ENCODE results near the gene IFNAR1. TPM values are rescaled to one million over a fixed set of nuclear protein-coding genes. Genes with fewer than 3 reads are reported as not detected.

The IFNAR1 gene
- total RNA-seq, result 10 to 100 TPM; 32.5 to 63.7 TPM
- polyA plus RNA-seq (ENCODE audit: insufficient read length in 2 of 2), result 10 to 100 TPM; 41.7 to 45.7 TPM
- long read RNA-seq, donor 1, full-length matches to known transcripts, result 7 of 12 reads
- long read RNA-seq, donor 1, partial matches to known transcripts, result 5 of 12 reads
- long read RNA-seq, donor 1, other reads (novel, unspliced or antisense), result 0 of 12 reads
- long read RNA-seq, donor 2, partial matches to known transcripts, result 11 of 11 reads
- long read RNA-seq, donor 2, other reads (novel, unspliced or antisense), result 0 of 11 reads
- long read RNA-seq, donor 3, full-length matches to known transcripts, result 3 of 3 reads
- long read RNA-seq, donor 3, partial matches to known transcripts, result 0 of 3 reads
- long read RNA-seq, donor 3, other reads (novel, unspliced or antisense), result 0 of 3 reads
- long read RNA-seq, donor 4, full-length matches to known transcripts, result 8 of 17 reads
- long read RNA-seq, donor 4, partial matches to known transcripts, result 9 of 17 reads
- long read RNA-seq, donor 4, other reads (novel, unspliced or antisense), result 0 of 17 reads

GRCh38 chr21:33324291-33325221, at the start of gene IFNAR1:
Gene IFNAR1 (plus strand): TSS chr21:33324970. CDS start chr21:33325056, 86 bp downstream.
- H3K4me1 ChIP-seq (ENCODE audit: control insufficient read depth, insufficient read depth, low read length), result peaks cover 4% of the 10 kb centered on the region
- peak within 1 kb of the TSS; percentile 99 for H3K27ac ChIP-seq (ENCODE audit: low read depth, low read length)
- H3K27me3 ChIP-seq (ENCODE audit: control insufficient read depth, insufficient read depth, low read length), result no peaks in the 10 kb centered on the region
- peak; percentile 94 to 100 (median 98) for DNase-seq (ENCODE audit: low read depth in 4 of 6, low spot score in 6 of 6)
- no peaks in the 10 kb centered on the region for H3K36me3 ChIP-seq (ENCODE audit: control insufficient read depth, insufficient read depth, low read length)
- peak within 1 kb of the TSS; percentile 74 for H3K4me3 ChIP-seq (ENCODE audit: low read depth, low read length)
- WGBS (ENCODE audit: insufficient coverage), result under 1% methylated on average over 86 of the region's 86 CpGs
- H3K9me3 ChIP-seq (ENCODE audit: control insufficient read depth, insufficient read depth, low read length), result no peaks in the 10 kb centered on the region

DNA sequence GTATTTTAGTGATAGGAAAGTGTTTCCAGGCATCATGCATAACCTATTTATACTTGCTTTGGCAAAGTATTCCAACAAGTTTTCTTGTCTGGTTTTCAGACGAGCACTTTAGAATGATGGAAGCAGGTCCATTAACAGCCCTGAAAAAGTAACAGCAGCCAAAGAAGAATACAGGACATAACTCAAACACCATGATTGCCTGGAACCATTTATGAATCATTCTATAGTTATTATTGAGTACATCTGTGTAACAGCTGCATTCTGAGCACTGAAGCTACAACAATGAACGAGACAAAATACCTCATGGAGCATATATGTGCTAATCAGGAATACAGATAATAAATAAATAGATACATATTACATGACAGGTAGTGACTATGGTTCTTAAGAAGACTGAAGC, 46.0 kb upstream of the IFNAR1 start:
- WGBS (ENCODE audit: insufficient coverage), result no CpG with 5 or more reads among the region's 2 CpGs
- Histone ChIP-seq H3K27me3 (ENCODE audit: control insufficient read depth, insufficient read depth, low read length) (no peaks in the 10 kb centered on the region), H3K36me3 (ENCODE audit: control insufficient read depth, insufficient read depth, low read length) (peaks cover 12% of the 10 kb centered on the region), H3K4me3 (ENCODE audit: low read depth, low read length) (no peak overlapping the region), H3K27ac (ENCODE audit: low read depth, low read length) (no peak overlapping the region), H3K9me3 (ENCODE audit: control insufficient read depth, insufficient read depth, low read length) (peaks cover 6% of the 10 kb centered on the region), H3K4me1 (ENCODE audit: control insufficient read depth, insufficient read depth, low read length) (no peaks in the 10 kb centered on the region)
- DNase-seq (ENCODE audit: low read depth in 4 of 6, low spot score in 6 of 6), result no peak

GRCh38 chr21:33279330-33279820, 45.4 kb upstream of the IFNAR1 start:
- 90% methylated on average over 2 of the region's 3 CpGs for WGBS (ENCODE audit: insufficient coverage)
- Histone ChIP-seq H3K36me3 (ENCODE audit: control insufficient read depth, insufficient read depth, low read length) (peaks cover 15% of the 10 kb centered on the region), H3K27ac (ENCODE audit: low read depth, low read length) (no peak overlapping the region), H3K4me3 (ENCODE audit: low read depth, low read length) (no peak overlapping the region), H3K27me3 (ENCODE audit: control insufficient read depth, insufficient read depth, low read length) (no peaks in the 10 kb centered on the region), H3K9me3 (ENCODE audit: control insufficient read depth, insufficient read depth, low read length) (peaks cover 6% of the 10 kb centered on the region), H3K4me1 (ENCODE audit: control insufficient read depth, insufficient read depth, low read length) (no peaks in the 10 kb centered on the region)
- no peak for DNase-seq (ENCODE audit: low read depth in 4 of 6, low spot score in 6 of 6)

DNA sequence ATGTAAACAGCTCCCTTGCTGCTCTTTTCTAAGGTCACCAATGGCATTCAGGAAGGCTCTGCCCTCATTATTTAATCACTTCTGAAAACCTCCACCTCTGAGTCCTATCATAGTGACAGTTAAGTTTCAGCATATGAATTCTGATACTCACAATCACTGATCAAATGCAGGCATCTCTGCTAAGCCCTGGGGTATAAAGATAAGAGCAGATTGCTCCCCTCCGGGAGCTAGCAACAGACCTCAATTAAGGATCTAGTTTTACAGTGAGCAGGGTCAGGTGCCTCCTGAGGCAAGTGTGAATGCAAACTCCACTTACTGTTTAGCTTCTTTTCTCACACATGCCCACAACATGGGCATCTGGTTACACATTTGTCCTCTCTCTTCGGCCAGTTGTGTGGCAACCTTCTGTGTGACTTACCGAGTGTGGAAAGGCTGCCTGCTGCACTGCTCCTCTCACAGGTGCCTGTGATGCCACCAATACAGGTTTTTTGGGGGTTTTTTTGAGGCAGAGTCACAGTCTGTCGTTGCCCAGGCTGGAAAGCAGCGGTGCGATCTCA, 43.6 kb upstream of the IFNAR1 start:
- DNase-seq (ENCODE audit: low read depth in 4 of 6, low spot score in 6 of 6), result no peak
- peaks cover 28% of the 10 kb centered on the region for H3K36me3 ChIP-seq (ENCODE audit: control insufficient read depth, insufficient read depth, low read length)
- H3K4me1 ChIP-seq (ENCODE audit: control insufficient read depth, insufficient read depth, low read length), result no peaks in the 10 kb centered on the region
- peaks cover 2% of the 10 kb centered on the region for H3K9me3 ChIP-seq (ENCODE audit: control insufficient read depth, insufficient read depth, low read length)
- 94% methylated on average over 5 of the region's 6 CpGs for WGBS (ENCODE audit: insufficient coverage)
- no peaks in the 10 kb centered on the region for H3K27me3 ChIP-seq (ENCODE audit: control insufficient read depth, insufficient read depth, low read length)
- H3K4me3 ChIP-seq (ENCODE audit: low read depth, low read length), result no peak overlapping the region
- no peak overlapping the region for H3K27ac ChIP-seq (ENCODE audit: low read depth, low read length)

DNA sequence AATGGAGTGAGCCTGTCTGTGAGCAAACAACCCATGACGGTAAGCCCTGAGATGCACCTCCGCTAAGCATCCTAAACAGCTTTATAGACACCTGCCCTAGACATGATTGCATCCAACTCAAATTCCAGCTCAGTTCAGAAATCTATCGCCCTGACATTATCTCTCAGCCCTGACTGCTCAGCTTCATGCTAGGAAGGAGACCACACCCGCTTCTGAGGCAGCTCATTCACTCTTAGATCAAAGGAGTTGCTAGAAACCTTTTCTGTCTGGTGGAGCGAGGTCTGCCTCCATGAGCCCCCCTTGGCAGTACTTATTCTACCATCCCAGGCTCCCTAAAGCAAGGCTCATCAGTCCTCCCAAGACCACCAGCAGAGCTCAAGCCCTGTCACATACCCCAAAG, 41.6 kb upstream of the IFNAR1 start:
- H3K36me3 ChIP-seq (ENCODE audit: control insufficient read depth, insufficient read depth, low read length), result peaks cover 34% of the 10 kb centered on the region
- H3K27ac ChIP-seq (ENCODE audit: low read depth, low read length), result no peak overlapping the region
- peaks cover 2% of the 10 kb centered on the region for H3K9me3 ChIP-seq (ENCODE audit: control insufficient read depth, insufficient read depth, low read length)
- no peaks in the 10 kb centered on the region for H3K27me3 ChIP-seq (ENCODE audit: control insufficient read depth, insufficient read depth, low read length)
- no peak overlapping the region for H3K4me3 ChIP-seq (ENCODE audit: low read depth, low read length)
- 96% methylated on average over 5 of the region's 5 CpGs for WGBS (ENCODE audit: insufficient coverage)
- peaks cover 3% of the 10 kb centered on the region for H3K4me1 ChIP-seq (ENCODE audit: control insufficient read depth, insufficient read depth, low read length)
- DNase-seq (ENCODE audit: low read depth in 4 of 6, low spot score in 6 of 6), result no peak

DNA sequence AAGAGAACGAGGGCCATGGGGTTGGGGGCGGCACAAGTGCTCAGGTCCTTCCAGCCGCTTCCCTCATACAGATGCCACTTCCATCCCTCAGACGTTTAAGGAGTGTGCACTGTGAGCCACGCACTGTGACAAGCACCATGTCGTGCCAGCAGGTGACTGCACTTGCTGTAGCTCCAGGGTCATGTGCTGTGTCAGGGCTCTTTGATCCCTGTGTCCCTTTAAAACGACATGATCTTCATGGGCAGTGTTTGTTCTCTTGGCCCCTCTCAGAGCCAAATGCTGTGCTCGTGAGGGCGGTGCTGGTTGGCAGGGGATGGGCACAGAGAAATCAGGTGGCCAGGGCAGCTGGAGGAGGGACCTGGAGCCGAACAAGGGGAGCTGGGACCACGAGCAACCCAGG, 38.7 kb upstream of the IFNAR1 start:
- Histone ChIP-seq H3K27ac (ENCODE audit: low read depth, low read length) (peak overlapping the region; percentile 35), H3K4me1 (ENCODE audit: control insufficient read depth, insufficient read depth, low read length) (peaks cover 3% of the 10 kb centered on the region), H3K36me3 (ENCODE audit: control insufficient read depth, insufficient read depth, low read length) (peaks cover 45% of the 10 kb centered on the region), H3K27me3 (ENCODE audit: control insufficient read depth, insufficient read depth, low read length) (no peaks in the 10 kb centered on the region), H3K9me3 (ENCODE audit: control insufficient read depth, insufficient read depth, low read length) (no peaks in the 10 kb centered on the region), H3K4me3 (ENCODE audit: low read depth, low read length) (no peak overlapping the region)
- 76% methylated on average over 11 of the region's 11 CpGs for WGBS (ENCODE audit: insufficient coverage)
- no peak for DNase-seq (ENCODE audit: low read depth in 4 of 6, low spot score in 6 of 6)

- H3K4me1 ChIP-seq (ENCODE audit: control insufficient read depth, insufficient read depth, low read length), result peaks cover 3% of the 10 kb centered on the region
- peak overlapping the region; percentile 35 for H3K27ac ChIP-seq (ENCODE audit: low read depth, low read length)
- 70% methylated on average over 3 of the region's 15 CpGs for whole genome bisulfite sequencing (ENCODE audit: insufficient coverage)
- no peaks in the 10 kb centered on the region for H3K9me3 ChIP-seq (ENCODE audit: control insufficient read depth, insufficient read depth, low read length)
- peak in 1 of 6 donors; percentile 63 for DNase-seq (ENCODE audit: low read depth in 4 of 6, low spot score in 6 of 6)
- H3K27me3 ChIP-seq (ENCODE audit: control insufficient read depth, insufficient read depth, low read length), result no peaks in the 10 kb centered on the region
- no peak overlapping the region for H3K4me3 ChIP-seq (ENCODE audit: low read depth, low read length)
- H3K36me3 ChIP-seq (ENCODE audit: control insufficient read depth, insufficient read depth, low read length), result peaks cover 49% of the 10 kb centered on the region
These were observed 37.9 kb upstream of the IFNAR1 start for GRCh38 chr21:33286600-33287456.

DNA sequence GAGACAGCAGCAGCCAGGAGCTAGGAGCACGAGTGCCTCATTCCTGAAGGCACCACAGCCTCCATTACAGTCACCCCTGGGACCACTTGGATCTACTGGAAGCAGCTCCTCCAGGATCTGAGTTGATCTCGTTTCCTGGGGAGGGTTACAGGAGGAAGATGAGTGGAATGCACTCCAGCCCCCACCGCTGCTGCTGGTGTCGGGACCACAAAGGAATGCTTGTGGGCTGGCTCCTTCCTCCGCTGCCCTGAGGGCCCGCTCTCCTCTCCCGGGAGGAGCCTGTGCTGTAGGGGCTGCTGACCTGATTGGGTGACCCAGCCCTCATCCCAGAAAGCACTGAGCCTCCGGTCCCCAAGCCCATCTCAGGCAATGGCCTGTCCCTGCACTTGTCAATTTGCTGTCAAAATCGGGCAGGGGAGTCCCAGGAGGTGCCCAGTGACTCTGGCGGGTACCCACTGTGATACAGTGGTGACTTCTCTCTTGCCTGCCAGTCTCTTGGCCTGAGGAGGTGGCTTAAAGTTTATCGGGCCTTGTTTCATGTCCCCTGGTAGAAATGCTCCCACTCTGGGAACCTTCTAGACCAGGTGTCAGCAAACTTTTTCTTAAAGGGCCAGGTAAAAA, 35.5 kb upstream of the IFNAR1 start:
- Histone ChIP-seq H3K27me3 (ENCODE audit: control insufficient read depth, insufficient read depth, low read length) (no peaks in the 10 kb centered on the region), H3K9me3 (ENCODE audit: control insufficient read depth, insufficient read depth, low read length) (no peaks in the 10 kb centered on the region), H3K36me3 (ENCODE audit: control insufficient read depth, insufficient read depth, low read length) (peaks cover 59% of the 10 kb centered on the region), H3K4me1 (ENCODE audit: control insufficient read depth, insufficient read depth, low read length) (peaks cover 3% of the 10 kb centered on the region), H3K27ac (ENCODE audit: low read depth, low read length) (no peak overlapping the region), H3K4me3 (ENCODE audit: low read depth, low read length) (no peak overlapping the region)
- DNase-seq (ENCODE audit: low read depth in 4 of 6, low spot score in 6 of 6), result no peak
- WGBS (ENCODE audit: insufficient coverage), result 82% methylated on average over 10 of the region's 11 CpGs

All from spinal cord (tissue), 10 donors.